ENCODE data around the gene IGFN1.

IGFN1 gene

GRCh38 chr1:201191653-201192260 lies 1.1 kb downstream of the IGFN1 start:
- TF ChIP-seq CTCF (IDR thresholded peaks at IDR 0.05; ENCODE audit: extremely low read depth, insufficient read depth, missing control alignments) = no peak
- DNase-seq (ENCODE audit: low spot score) = no peak

GRCh38 chr1:201192261-201192788 lies 1.7 kb downstream of the IGFN1 start:
- TF ChIP-seq CTCF (IDR thresholded peaks at IDR 0.05; ENCODE audit: extremely low read depth, insufficient read depth, missing control alignments) = no peak
- in situ Hi-C loops (cut with MboI; ENCODE audit: low pct_unique_long_range_greater_than_20kb, low sequenced_read_pairs, unreplicated experiment) = no loop called here
- no peak for DNase-seq (ENCODE audit: low spot score)

More at GRCh38 chr1:201191653-201192260, 1.1 kb downstream of the IGFN1 start:
- in situ Hi-C loops (cut with MboI; ENCODE audit: low pct_unique_long_range_greater_than_20kb, low sequenced_read_pairs, unreplicated experiment) = no loop called here

- in situ Hi-C loops (cut with MboI; ENCODE audit: low pct_unique_long_range_greater_than_20kb, low sequenced_read_pairs, unreplicated experiment) = no loop called here
- no peak for DNase-seq (ENCODE audit: low spot score)
- TF ChIP-seq CTCF (IDR thresholded peaks at IDR 0.05; ENCODE audit: extremely low read depth, insufficient read depth, missing control alignments) = no peak
Measured at GRCh38 chr1:201194046-201194445, 3.4 kb downstream of the IGFN1 start.

- DNase-seq (ENCODE audit: low spot score) = no peak
- no peak for TF ChIP-seq CTCF (IDR thresholded peaks at IDR 0.05; ENCODE audit: extremely low read depth, insufficient read depth, missing control alignments)
- in situ Hi-C loops (cut with MboI; ENCODE audit: low pct_unique_long_range_greater_than_20kb, low sequenced_read_pairs, unreplicated experiment) = no loop called here
Measured at GRCh38 chr1:201198598-201198997, 8.0 kb downstream of the IGFN1 start.

- in situ Hi-C loops (cut with MboI; ENCODE audit: low pct_unique_long_range_greater_than_20kb, low sequenced_read_pairs, unreplicated experiment) = no loop called here
- no peak for TF ChIP-seq CTCF (IDR thresholded peaks at IDR 0.05; ENCODE audit: extremely low read depth, insufficient read depth, missing control alignments)
- no peak for DNase-seq (ENCODE audit: low spot score)
Measured at GRCh38 chr1:201205036-201205435, 14.4 kb downstream of the IGFN1 start.

GRCh38 chr1:201206176-201206575 lies 15.6 kb downstream of the IGFN1 start:
- in situ Hi-C loops (cut with MboI; ENCODE audit: low pct_unique_long_range_greater_than_20kb, low sequenced_read_pairs, unreplicated experiment) = no loop called here
- no peak for TF ChIP-seq CTCF (IDR thresholded peaks at IDR 0.05; ENCODE audit: extremely low read depth, insufficient read depth, missing control alignments)
- no peak for DNase-seq (ENCODE audit: low spot score)
